GM12872 (cell line): ENCODE measurements around the gene GYPA.

Source experiments
- CTCF ChIP-seq: IDR thresholded peaks from 3 replicates; pipeline ENCODE4 v1.5.1; 2011; ENCODE audit warnings: low read depth, mild to moderate bottlenecking, low read length, moderate library complexity; ENCODE audit not compliant: insufficient read depth

Gene GYPA

GRCh38 chr4:144141493-144141892, 975 bp upstream of the GYPA start:
- TF ChIP-seq CTCF = no peak

- no peak for TF ChIP-seq CTCF
Observed at GRCh38 chr4:144115519-144115918, 25.0 kb downstream of the GYPA start.

GRCh38 chr4:144113546-144113945, 27.0 kb downstream of the GYPA start:
- no peak for TF ChIP-seq CTCF

- no peak for TF ChIP-seq CTCF
Observed at GRCh38 chr4:144104509-144105130, 35.9 kb downstream of the GYPA start.

- TF ChIP-seq CTCF = peak; percentile 20; the same call in 1 of the 3 replicates
Observed at GRCh38 chr4:144090744-144091143, 49.8 kb downstream of the GYPA start.
